ENCODE results near the gene MAP1LC3A.
"Not testable (repeated sequence)": the region's sequence is repeated elsewhere in the genome, so short reads cannot be mapped to it uniquely, and the experiment has no call there.

Gene MAP1LC3A

GRCh38 chr20:34514034-34514433 lies 44.5 kb upstream of the MAP1LC3A start:
- not testable (repeated sequence) for H3K36me3 ChIP-seq (ENCODE audit: control insufficient read depth, insufficient read depth, low read length)
- no CpG with 5 or more reads among the region's 17 CpGs for WGBS (ENCODE audit: extremely low coverage, insufficient coverage, low lambda C conversion rate)

GRCh38 chr20:34514897-34515483 lies 43.5 kb upstream of the MAP1LC3A start:
- Histone ChIP-seq H3K56ac (ENCODE audit: low read length) (peak overlapping the region; percentile 73), H3K23ac (ENCODE audit: low read length) (peak overlapping the region; percentile 12), H3K4me2 (ENCODE audit: low read length) (peak overlapping the region; percentile 34), H3K79me2 (ENCODE audit: control insufficient read depth, insufficient read depth, low read length) (peaks cover 9% of the 10 kb centered on the region), H2AK5ac (ENCODE audit: low read length) (no peak overlapping the region), H3K4me3 (ENCODE audit: low read length) (peak overlapping the region; percentile 29), H4K8ac (ENCODE audit: low read depth, low read length) (no peak overlapping the region), H3K4me1 (ENCODE audit: control insufficient read depth, low read depth, low read length) (no peaks in the 10 kb centered on the region), H4K5ac (ENCODE audit: low read length) (no peak overlapping the region), H2BK15ac (replicated peaks; ENCODE audit: low read depth) (no peak overlapping the region), H3K27me3 (ENCODE audit: insufficient read depth, low read length, poor library complexity) (no peaks in the 10 kb centered on the region), H2BK5ac (ENCODE audit: low read length) (no peak overlapping the region), H3K4ac (ENCODE audit: low read depth, low read length) (no peak overlapping the region), H3K79me1 (ENCODE audit: low read length) (no peaks in the 10 kb centered on the region), H3K27ac (ENCODE audit: low read depth, low read length) (no peak overlapping the region), H3K36me3 (ENCODE audit: control insufficient read depth, insufficient read depth, low read length) (no peaks in the 10 kb centered on the region), H2BK120ac (ENCODE audit: low read depth, low read length) (no peak overlapping the region), H3K9ac (ENCODE audit: low read length) (peak overlapping the region; percentile 96), H3K18ac (ENCODE audit: low read length) (no peak overlapping the region)
- DNase-seq: no peak
- WGBS (ENCODE audit: extremely low coverage, insufficient coverage, low lambda C conversion rate): no CpG with 5 or more reads among the region's 19 CpGs

More at GRCh38 chr20:34514034-34514433, 44.5 kb upstream of the MAP1LC3A start:
- not testable (repeated sequence) for H3K4me1 ChIP-seq (ENCODE audit: control insufficient read depth, low read depth, low read length); H4K5ac ChIP-seq (ENCODE audit: low read length); H4K8ac ChIP-seq (ENCODE audit: low read depth, low read length); H2BK5ac ChIP-seq (ENCODE audit: low read length); H3K18ac ChIP-seq (ENCODE audit: low read length); H3K56ac ChIP-seq (ENCODE audit: low read length); H3K4ac ChIP-seq (ENCODE audit: low read depth, low read length); H2BK120ac ChIP-seq (ENCODE audit: low read depth, low read length); H3K4me3 ChIP-seq (ENCODE audit: low read length); H2AK5ac ChIP-seq (ENCODE audit: low read length); H3K79me1 ChIP-seq (ENCODE audit: low read length); H3K79me2 ChIP-seq (ENCODE audit: control insufficient read depth, insufficient read depth, low read length); H3K4me2 ChIP-seq (ENCODE audit: low read length); H2BK15ac ChIP-seq (replicated peaks; ENCODE audit: low read depth); H3K27me3 ChIP-seq (ENCODE audit: insufficient read depth, low read length, poor library complexity); H3K27ac ChIP-seq (ENCODE audit: low read depth, low read length); H3K9ac ChIP-seq (ENCODE audit: low read length); DNase-seq; H3K23ac ChIP-seq (ENCODE audit: low read length)

- H4K8ac ChIP-seq (ENCODE audit: low read depth, low read length): no peak overlapping the region
- peak overlapping the region; percentile 70 for H3K4ac ChIP-seq (ENCODE audit: low read depth, low read length)
- peak overlapping the region; percentile 96 for H3K9ac ChIP-seq (ENCODE audit: low read length)
- peak overlapping the region; percentile 86 for H3K4me3 ChIP-seq (ENCODE audit: low read length)
- H3K27ac ChIP-seq (ENCODE audit: low read depth, low read length): peak overlapping the region; percentile 97
- H3K18ac ChIP-seq (ENCODE audit: low read length): no peak overlapping the region
- peak overlapping the region; percentile 12 for H3K23ac ChIP-seq (ENCODE audit: low read length)
- H3K27me3 ChIP-seq (ENCODE audit: insufficient read depth, low read length, poor library complexity): no peaks in the 10 kb centered on the region
- no peaks in the 10 kb centered on the region for H3K79me1 ChIP-seq (ENCODE audit: low read length)
- H4K5ac ChIP-seq (ENCODE audit: low read length): no peak overlapping the region
- no peaks in the 10 kb centered on the region for H3K36me3 ChIP-seq (ENCODE audit: control insufficient read depth, insufficient read depth, low read length)
- no peaks in the 10 kb centered on the region for H3K4me1 ChIP-seq (ENCODE audit: control insufficient read depth, low read depth, low read length)
- H3K56ac ChIP-seq (ENCODE audit: low read length): peak overlapping the region; percentile 74
- H2BK15ac ChIP-seq (replicated peaks; ENCODE audit: low read depth): no peak overlapping the region
- H3K79me2 ChIP-seq (ENCODE audit: control insufficient read depth, insufficient read depth, low read length): peaks cover 9% of the 10 kb centered on the region
- no peak overlapping the region for H2BK5ac ChIP-seq (ENCODE audit: low read length)
- no peak overlapping the region for H2BK120ac ChIP-seq (ENCODE audit: low read depth, low read length)
- H3K4me2 ChIP-seq (ENCODE audit: low read length): peak overlapping the region; percentile 34
- DNase-seq: peak; percentile 95
- WGBS (ENCODE audit: extremely low coverage, insufficient coverage, low lambda C conversion rate): no CpG with 5 or more reads among the region's 36 CpGs
- no peak overlapping the region for H2AK5ac ChIP-seq (ENCODE audit: low read length)
Measured at GRCh38 chr20:34515484-34516246, 42.9 kb upstream of the MAP1LC3A start.

- Histone ChIP-seq H3K79me1 (ENCODE audit: low read length) (no peaks in the 10 kb centered on the region), H3K18ac (ENCODE audit: low read length) (peak within 1 kb of the TSS; percentile 94), H3K4me2 (ENCODE audit: low read length) (peak within 1 kb of the TSS; percentile 53), H3K4me1 (ENCODE audit: control insufficient read depth, low read depth, low read length) (no peaks in the 10 kb centered on the region), H4K5ac (ENCODE audit: low read length) (no peak within 1 kb of the TSS), H3K4me3 (ENCODE audit: low read length) (peak within 1 kb of the TSS; percentile 86), H3K36me3 (ENCODE audit: control insufficient read depth, insufficient read depth, low read length) (no peaks in the 10 kb centered on the region), H2BK120ac (ENCODE audit: low read depth, low read length) (no peak within 1 kb of the TSS), H3K27ac (ENCODE audit: low read depth, low read length) (peak within 1 kb of the TSS; percentile 97), H3K27me3 (ENCODE audit: insufficient read depth, low read length, poor library complexity) (no peaks in the 10 kb centered on the region), H3K79me2 (ENCODE audit: control insufficient read depth, insufficient read depth, low read length) (peaks cover 9% of the 10 kb centered on the region), H2BK5ac (ENCODE audit: low read length) (no peak within 1 kb of the TSS), H3K56ac (ENCODE audit: low read length) (peak within 1 kb of the TSS; percentile 74), H2BK15ac (replicated peaks; ENCODE audit: low read depth) (no peak within 1 kb of the TSS), H3K4ac (ENCODE audit: low read depth, low read length) (peak within 1 kb of the TSS; percentile 76), H3K9ac (ENCODE audit: low read length) (peak within 1 kb of the TSS; percentile 96), H3K23ac (ENCODE audit: low read length) (peak within 1 kb of the TSS; percentile 92), H2AK5ac (ENCODE audit: low read length) (no peak within 1 kb of the TSS), H4K8ac (ENCODE audit: low read depth, low read length) (peak within 1 kb of the TSS; percentile 84)
- DNase-seq: peak; percentile 98
- WGBS (ENCODE audit: extremely low coverage, insufficient coverage, low lambda C conversion rate): no CpG with 5 or more reads among the region's 59 CpGs
Measured at GRCh38 chr20:34516247-34517113, 42.0 kb upstream of the MAP1LC3A start, which contains the start of gene DYNLRB1. DYNLRB1 (plus strand) TSS chr20:34516422; CDS start chr20:34516459, 37 bp downstream.

- Histone ChIP-seq H3K23ac (ENCODE audit: low read length) (no peak overlapping the region), H2BK5ac (ENCODE audit: low read length) (no peak overlapping the region), H3K79me2 (ENCODE audit: control insufficient read depth, insufficient read depth, low read length) (peaks cover 9% of the 10 kb centered on the region), H2BK15ac (replicated peaks; ENCODE audit: low read depth) (no peak overlapping the region), H3K18ac (ENCODE audit: low read length) (peak overlapping the region; percentile 94), H3K9ac (ENCODE audit: low read length) (peak overlapping the region; percentile 79), H3K4me2 (ENCODE audit: low read length) (peak overlapping the region; percentile 53), H3K36me3 (ENCODE audit: control insufficient read depth, insufficient read depth, low read length) (no peaks in the 10 kb centered on the region), H2BK120ac (ENCODE audit: low read depth, low read length) (no peak overlapping the region), H3K27ac (ENCODE audit: low read depth, low read length) (no peak overlapping the region), H2AK5ac (ENCODE audit: low read length) (no peak overlapping the region), H4K8ac (ENCODE audit: low read depth, low read length) (no peak overlapping the region), H3K4me3 (ENCODE audit: low read length) (peak overlapping the region; percentile 86), H3K4ac (ENCODE audit: low read depth, low read length) (peak overlapping the region; percentile 76), H3K79me1 (ENCODE audit: low read length) (no peaks in the 10 kb centered on the region), H3K27me3 (ENCODE audit: insufficient read depth, low read length, poor library complexity) (no peaks in the 10 kb centered on the region), H4K5ac (ENCODE audit: low read length) (no peak overlapping the region), H3K4me1 (ENCODE audit: control insufficient read depth, low read depth, low read length) (no peaks in the 10 kb centered on the region), H3K56ac (ENCODE audit: low read length) (peak overlapping the region; percentile 74)
- DNase-seq: no peak
- no CpG with 5 or more reads among the region's 3 CpGs for WGBS (ENCODE audit: extremely low coverage, insufficient coverage, low lambda C conversion rate)
Measured at GRCh38 chr20:34517114-34517505, 41.4 kb upstream of the MAP1LC3A start.

All from mesendoderm (in vitro differentiated cells).